KMS-11 (cell line): ENCODE results near the gene C17orf50.

Source experiments
- H2AFZ ChIP-seq: fragments of 200-600 bp; sonication (generic); 2 replicates; pipeline ENCODE4 v1.6.1; 2016; ENCODE audit warnings: antibody characterized with exemption, mixed run types, low read depth
- H3K27ac ChIP-seq: fragments of 200-600 bp; sonication (generic); 2 replicates; pipeline ENCODE4 v1.6.1; 2016; ENCODE audit warnings: mild to moderate bottlenecking, mixed run types
- H3K27me3 ChIP-seq: fragments of 200-600 bp; sonication (generic); 2 replicates; pipeline ENCODE4 v1.6.1; 2017; ENCODE audit warnings: mild to moderate bottlenecking, low read depth, mixed run types, moderate library complexity; ENCODE audit not compliant: insufficient read depth
- H3K36me3 ChIP-seq: fragments of 200-600 bp; sonication (generic); 2 replicates; pipeline ENCODE4 v1.6.1; 2017; ENCODE audit warnings: mild to moderate bottlenecking, mixed run types; ENCODE audit not compliant: insufficient read depth
- H3K4me1 ChIP-seq: fragments of 200-600 bp; sonication (generic); 2 replicates; pipeline ENCODE4 v1.6.1; 2016; ENCODE audit warnings: mild to moderate bottlenecking, low read depth, mixed run types; ENCODE audit not compliant: poor library complexity, severe bottlenecking
- H3K4me2 ChIP-seq: fragments of 200-600 bp; sonication (generic); 2 replicates; pipeline ENCODE4 v1.7.0; 2016; ENCODE audit warnings: mild to moderate bottlenecking, mixed run types
- H3K4me3 ChIP-seq: fragments of 200-600 bp; sonication (generic); IDR thresholded peaks from 2 replicates; pipeline ENCODE4 v1.6.1; 2017; ENCODE audit warnings: low read depth, low read length, mixed read lengths; ENCODE audit not compliant: insufficient read depth
- H3K79me2 ChIP-seq: fragments of 200-600 bp; sonication (generic); 2 replicates; pipeline ENCODE4 v1.6.1; 2016; ENCODE audit warnings: low read depth, mixed run types; ENCODE audit not compliant: insufficient read depth
- H3K9ac ChIP-seq: fragments of 200-600 bp; sonication (generic); 2 replicates; pipeline ENCODE4 v1.6.1; 2016; ENCODE audit warnings: mild to moderate bottlenecking, mixed run types
- H4K20me1 ChIP-seq: fragments of 200-600 bp; sonication (generic); 2 replicates; pipeline ENCODE4 v1.6.1; 2016; ENCODE audit warnings: mild to moderate bottlenecking, mixed run types; ENCODE audit not compliant: insufficient read depth
- CTCF ChIP-seq: fragments of 200-600 bp; sonication (generic); conservative IDR thresholded peaks from 2 replicates; pipeline ENCODE4 v1.6.1; 2017; ENCODE audit warnings: low read depth, mild to moderate bottlenecking, antibody characterized with exemption, low read length, moderate library complexity, mixed read lengths

The C17orf50 gene

DNA sequence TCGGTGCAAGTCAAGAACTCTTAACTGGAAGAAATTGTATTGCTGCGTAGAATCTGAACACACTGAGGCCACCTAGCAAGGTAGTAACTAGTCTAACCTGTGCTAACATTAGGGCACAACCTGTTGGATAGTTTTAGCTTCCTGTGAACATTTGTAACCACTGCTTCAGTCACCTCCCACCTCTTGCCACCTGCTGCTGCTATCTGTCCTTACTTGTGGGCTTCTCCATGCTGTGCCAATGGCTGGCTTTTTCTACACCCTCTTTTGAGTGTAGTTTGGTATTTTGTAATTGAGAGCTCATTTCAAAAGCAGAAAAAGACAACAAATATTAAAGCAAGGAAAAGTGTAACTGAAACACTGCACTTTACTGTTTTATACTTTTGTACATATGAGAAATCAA, 37.0 kb upstream of the C17orf50 start:
- no peak overlapping the region for H3K9ac ChIP-seq
- H2AFZ ChIP-seq = no peak overlapping the region
- H3K36me3 ChIP-seq = peaks cover 4% of the 10 kb centered on the region; the same call in 1 of the 2 replicates
- H3K4me3 ChIP-seq = no peak overlapping the region
- no peaks in the 10 kb centered on the region for H3K79me2 ChIP-seq
- no peak for TF ChIP-seq CTCF
- H4K20me1 ChIP-seq = no peaks in the 10 kb centered on the region
- no peak overlapping the region for H3K4me2 ChIP-seq
- no peaks in the 10 kb centered on the region for H3K27me3 ChIP-seq
- H3K27ac ChIP-seq = no peak overlapping the region
- H3K4me1 ChIP-seq = no peaks in the 10 kb centered on the region

DNA sequence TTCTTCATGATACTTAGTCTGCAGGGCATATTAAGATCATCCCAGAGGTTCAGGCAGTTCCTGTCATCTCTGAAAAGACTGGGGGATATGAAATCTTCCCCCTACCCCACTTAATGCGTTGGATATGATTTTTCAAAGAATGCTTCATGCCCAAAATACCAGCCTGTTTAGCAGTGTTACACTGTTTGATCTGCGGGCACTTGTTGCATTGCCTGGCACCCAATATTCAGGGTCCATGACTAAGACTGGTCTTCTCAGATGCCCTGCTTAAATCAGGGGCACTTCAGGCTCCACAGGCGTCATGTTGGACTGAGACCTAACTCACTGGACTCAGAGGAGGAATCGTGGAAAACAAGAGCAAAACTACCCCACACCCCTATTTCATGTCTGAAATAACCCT, 35.6 kb upstream of the C17orf50 start:
- Histone ChIP-seq H3K9ac (no peak overlapping the region), H3K27me3 (no peaks in the 10 kb centered on the region), H3K79me2 (no peaks in the 10 kb centered on the region), H4K20me1 (no peaks in the 10 kb centered on the region), H3K4me3 (no peak overlapping the region), H2AFZ (no peak overlapping the region), H3K4me2 (no peak overlapping the region), H3K27ac (no peak overlapping the region), H3K4me1 (no peaks in the 10 kb centered on the region), H3K36me3 (peaks cover 4% of the 10 kb centered on the region; the same call in 1 of the 2 replicates)
- TF ChIP-seq CTCF = no peak

- Histone ChIP-seq H3K27ac (no peak overlapping the region), H3K4me2 (no peak overlapping the region)
Measured at GRCh38 chr17:35725802-35726126, 34.9 kb upstream of the C17orf50 start.

DNA sequence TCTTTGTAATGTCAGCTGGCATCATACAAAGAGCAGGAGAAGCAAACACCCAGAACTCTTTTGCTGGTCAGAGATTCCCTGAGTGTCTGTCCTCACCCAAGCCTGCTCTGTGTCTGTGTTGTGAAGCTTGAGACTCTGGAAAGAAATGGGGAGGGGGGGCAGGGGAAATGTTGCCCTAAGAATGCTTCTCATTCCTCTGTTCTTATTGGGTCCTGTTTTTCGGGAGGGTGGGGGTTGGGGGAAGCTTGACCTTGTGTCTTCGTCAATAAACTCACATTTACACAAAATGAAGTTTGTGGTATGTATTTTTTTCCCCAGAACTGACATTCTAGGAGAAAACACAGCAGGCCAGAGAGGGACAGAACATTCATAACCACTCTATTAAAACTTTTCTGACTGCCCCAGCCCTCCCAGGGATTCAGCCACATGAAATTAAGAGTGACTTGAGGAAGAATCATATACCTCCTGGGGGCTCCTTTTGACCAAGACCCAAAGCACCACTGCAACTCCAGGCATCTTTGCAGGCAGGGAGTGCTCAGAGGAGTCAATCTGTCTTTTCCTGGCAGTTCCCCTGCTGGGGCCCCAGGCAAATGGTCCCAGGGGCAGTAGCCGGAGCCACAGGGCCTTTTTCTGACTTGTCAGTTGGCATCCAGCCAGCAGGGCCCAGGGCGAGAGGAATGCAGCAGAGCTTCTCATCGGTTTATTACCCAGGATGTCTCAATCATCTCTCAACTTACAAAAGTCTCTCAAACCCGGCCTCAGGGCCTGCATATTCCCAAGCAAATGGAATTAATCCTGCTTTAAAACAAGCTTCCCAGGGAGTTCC, 34.3 kb upstream of the C17orf50 start:
- Histone ChIP-seq H4K20me1 (no peaks in the 10 kb centered on the region), H3K79me2 (no peaks in the 10 kb centered on the region), H3K4me1 (no peaks in the 10 kb centered on the region), H3K27me3 (no peaks in the 10 kb centered on the region), H3K27ac (no peak overlapping the region), H3K36me3 (peaks cover 4% of the 10 kb centered on the region; the same call in 1 of the 2 replicates), H3K9ac (no peak overlapping the region), H2AFZ (no peak overlapping the region), H3K4me3 (no peak overlapping the region), H3K4me2 (no peak overlapping the region)
- no peak for TF ChIP-seq CTCF

More at GRCh38 chr17:35725802-35726126, 34.9 kb upstream of the C17orf50 start:
- no peak for TF ChIP-seq CTCF
- Histone ChIP-seq H4K20me1 (no peaks in the 10 kb centered on the region), H3K27me3 (no peaks in the 10 kb centered on the region), H3K4me3 (no peak overlapping the region), H3K4me1 (no peaks in the 10 kb centered on the region), H3K36me3 (peaks cover 4% of the 10 kb centered on the region; the same call in 1 of the 2 replicates), H2AFZ (no peak overlapping the region), H3K79me2 (no peaks in the 10 kb centered on the region), H3K9ac (no peak overlapping the region)
